ENCODE results near the gene ZNF683. TPM values are rescaled to one million over a fixed set of nuclear protein-coding genes. Genes with fewer than 3 reads are reported as not detected.
"Not testable (repeated sequence)": the region's sequence is repeated elsewhere in the genome, so short reads cannot be mapped to it uniquely, and the experiment has no call there.

Gene ZNF683
- total and polyA plus RNA-seq, 2 donors (not counting 3 experiments of a cell fraction or from before 2014, with no cell fraction given) = not detected

DNA sequence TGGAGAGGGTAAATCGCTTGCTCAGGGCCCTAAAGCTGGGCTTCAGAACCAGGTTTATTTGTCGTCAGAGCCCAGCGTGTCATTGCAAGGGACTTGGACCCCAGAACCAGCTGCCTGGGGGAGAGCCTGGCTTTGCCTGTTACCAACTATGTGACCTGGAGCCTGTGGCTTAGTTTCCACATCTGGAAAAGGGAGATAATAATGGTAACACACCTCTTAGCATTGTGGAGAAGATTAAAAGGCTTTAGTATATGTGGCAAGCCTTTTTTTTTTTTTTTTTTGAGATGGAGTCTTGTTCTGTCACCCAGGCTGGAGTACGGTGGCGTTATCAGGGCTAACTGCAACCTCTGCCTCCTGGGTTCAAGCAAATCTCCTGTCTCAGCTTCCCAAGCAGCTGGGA lies 42.3 kb downstream of the ZNF683 start:
- H3K4me3 ChIP-seq (replicated peaks in 1 of 3; ENCODE audit: insufficient read depth in 1 of 3, low read depth in 1 of 3, low read length in 3 of 3) = no peak overlapping the region
- CTCF ChIA-PET = interaction anchor here (1.3 kb wide), 1 partner anchor 54 kb away, joined by 4 read pairs; no protein-coding TSS in a partner anchor
- no TSS peak for BruUV-seq (replicated peaks)

DNA sequence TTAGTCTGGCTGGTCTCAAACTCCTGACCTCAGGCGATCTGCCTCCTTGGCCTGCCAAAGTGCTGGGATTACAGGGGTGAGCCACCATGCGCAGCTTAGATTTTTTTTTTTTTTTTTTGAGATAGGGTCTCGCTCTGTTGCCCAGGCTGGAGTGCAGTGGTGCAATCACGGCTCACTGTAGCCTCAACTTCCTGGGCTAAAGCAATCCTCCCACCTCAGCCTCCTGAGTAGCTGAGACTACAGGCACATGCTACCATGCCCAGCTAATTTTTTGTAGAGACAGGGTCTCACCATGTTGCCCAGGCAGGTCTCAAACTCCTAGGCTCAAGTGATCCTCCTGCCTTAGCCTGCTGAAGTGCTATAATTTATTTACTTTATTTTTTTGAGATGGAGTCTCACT lies 43.2 kb downstream of the ZNF683 start:
- H3K9ac ChIP-seq (replicated peaks; ENCODE audit: extremely low read depth, insufficient read depth, low read length); BruUV-seq (replicated peaks); dilution Hi-C loops (cut with MboI; ENCODE audit: extremely low pct_ligation_motif_present, low sequenced_read_pairs); H3K27ac ChIP-seq (ENCODE audit: insufficient read depth, low read depth, low read length); H3K36me3 ChIP-seq (ENCODE audit: control insufficient read depth in 2 of 2, extremely low read depth in 1 of 2, insufficient read depth in 2 of 2, low read length in 2 of 2); intact Hi-C loops (cut with micrococcal nuclease); H4K20me1 ChIP-seq (replicated peaks; ENCODE audit: control insufficient read depth, extremely low read depth, insufficient read depth, low read length); H3K4me1 ChIP-seq (ENCODE audit: control insufficient read depth, extremely low read depth, insufficient read depth, low read length); DNase-seq (ENCODE audit: low read depth, low spot score); POLR2A ChIA-PET; H3K79me2 ChIP-seq (ENCODE audit: control insufficient read depth, insufficient read depth, low read length); H3K27me3 ChIP-seq (ENCODE audit: control insufficient read depth in 2 of 2, insufficient read depth in 2 of 2, low read length in 2 of 2); H2AFZ ChIP-seq (ENCODE audit: low read depth, low read length); H3K9me3 ChIP-seq (replicated peaks; ENCODE audit: control insufficient read depth, insufficient read depth, low read length); FAIRE-seq; H3K9me1 ChIP-seq (replicated peaks; ENCODE audit: control insufficient read depth, extremely low read depth, insufficient read depth, low read length); H3K4me2 ChIP-seq (ENCODE audit: insufficient read depth, low read length); H3K4me3 ChIP-seq (replicated peaks in 1 of 3; ENCODE audit: insufficient read depth in 1 of 3, low read depth in 1 of 3, low read length in 3 of 3): not testable (repeated sequence)
- CTCF ChIA-PET = interaction anchor here (0.9 to 1.7 kb wide), 4 partner anchors 8 to 53 kb away, joined by 3 to 4 read pairs (median 3); no protein-coding TSS in a partner anchor

More for the DNA sequence above, 42.3 kb downstream of the ZNF683 start:
- Histone ChIP-seq H3K9me3 (replicated peaks; ENCODE audit: control insufficient read depth, insufficient read depth, low read length) (no peaks in the 10 kb centered on the region), H3K9me1 (replicated peaks; ENCODE audit: control insufficient read depth, extremely low read depth, insufficient read depth, low read length) (no peaks in the 10 kb centered on the region), H3K36me3 (ENCODE audit: control insufficient read depth in 2 of 2, extremely low read depth in 1 of 2, insufficient read depth in 2 of 2, low read length in 2 of 2) (no peaks in the 10 kb centered on the region), H2AFZ (ENCODE audit: low read depth, low read length) (no peak overlapping the region), H3K27me3 (ENCODE audit: control insufficient read depth in 2 of 2, insufficient read depth in 2 of 2, low read length in 2 of 2) (no peaks in the 10 kb centered on the region), H3K79me2 (ENCODE audit: control insufficient read depth, insufficient read depth, low read length) (no peaks in the 10 kb centered on the region), H4K20me1 (replicated peaks; ENCODE audit: control insufficient read depth, extremely low read depth, insufficient read depth, low read length) (no peaks in the 10 kb centered on the region), H3K4me1 (ENCODE audit: control insufficient read depth, extremely low read depth, insufficient read depth, low read length) (no peaks in the 10 kb centered on the region), H3K4me2 (ENCODE audit: insufficient read depth, low read length) (no peak overlapping the region), H3K9ac (replicated peaks; ENCODE audit: extremely low read depth, insufficient read depth, low read length) (no peak overlapping the region), H3K27ac (ENCODE audit: insufficient read depth, low read depth, low read length) (no peak overlapping the region)
- POLR2A ChIA-PET = no interaction called here
- no peak for DNase-seq (ENCODE audit: low read depth, low spot score)
- no peak for TF ChIP-seq GATA2 (IDR thresholded peaks at IDR 0.05; ENCODE audit: insufficient read depth, insufficient read length, low read depth, low read length)
- TF ChIP-seq POLR2A (IDR thresholded peaks at IDR 0.05; ENCODE audit: low read depth, low read length) = no peak
- TF ChIP-seq EZH2 (IDR thresholded peaks at IDR 0.05; ENCODE audit: borderline replicate concordance, low read depth, low read length, severe bottlenecking) = no peak
- no peak for TF ChIP-seq MYC (IDR thresholded peaks at IDR 0.05; ENCODE audit: low read depth, low read length)
- TF ChIP-seq, protein P1, sequence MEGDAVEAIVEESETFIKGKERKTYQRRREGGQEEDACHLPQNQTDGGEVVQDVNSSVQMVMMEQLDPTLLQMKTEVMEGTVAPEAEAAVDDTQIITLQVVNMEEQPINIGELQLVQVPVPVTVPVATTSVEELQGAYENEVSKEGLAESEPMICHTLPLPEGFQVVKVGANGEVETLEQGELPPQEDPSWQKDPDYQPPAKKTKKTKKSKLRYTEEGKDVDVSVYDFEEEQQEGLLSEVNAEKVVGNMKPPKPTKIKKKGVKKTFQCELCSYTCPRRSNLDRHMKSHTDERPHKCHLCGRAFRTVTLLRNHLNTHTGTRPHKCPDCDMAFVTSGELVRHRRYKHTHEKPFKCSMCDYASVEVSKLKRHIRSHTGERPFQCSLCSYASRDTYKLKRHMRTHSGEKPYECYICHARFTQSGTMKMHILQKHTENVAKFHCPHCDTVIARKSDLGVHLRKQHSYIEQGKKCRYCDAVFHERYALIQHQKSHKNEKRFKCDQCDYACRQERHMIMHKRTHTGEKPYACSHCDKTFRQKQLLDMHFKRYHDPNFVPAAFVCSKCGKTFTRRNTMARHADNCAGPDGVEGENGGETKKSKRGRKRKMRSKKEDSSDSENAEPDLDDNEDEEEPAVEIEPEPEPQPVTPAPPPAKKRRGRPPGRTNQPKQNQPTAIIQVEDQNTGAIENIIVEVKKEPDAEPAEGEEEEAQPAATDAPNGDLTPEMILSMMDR (IDR thresholded peaks at IDR 0.05; ENCODE audit: extremely low read depth in 1 of 2, insufficient read depth in 1 of 2, low read depth in 1 of 2, low read length in 2 of 2) = no peak
- TF ChIP-seq, protein P2, sequence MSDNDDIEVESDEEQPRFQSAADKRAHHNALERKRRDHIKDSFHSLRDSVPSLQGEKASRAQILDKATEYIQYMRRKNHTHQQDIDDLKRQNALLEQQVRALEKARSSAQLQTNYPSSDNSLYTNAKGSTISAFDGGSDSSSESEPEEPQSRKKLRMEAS (IDR thresholded peaks at IDR 0.05; ENCODE audit: insufficient read depth, insufficient read length) = no peak
- no peak for FAIRE-seq
- dilution Hi-C loops (cut with MboI; ENCODE audit: extremely low pct_ligation_motif_present, low sequenced_read_pairs) (no loop called here), intact Hi-C loops (cut with micrococcal nuclease) (no loop called here)

All from endothelial cell of umbilical vein (primary cell).